Posterior vena cava (tissue), 2 donors: Measurements from ENCODE around the gene RAPGEF4. TPM values are rescaled to one million over a fixed set of nuclear protein-coding genes. Genes with fewer than 3 reads are reported as not detected.
"Not testable (repeated sequence)": the region's sequence is repeated elsewhere in the genome, so short reads cannot be mapped to it uniquely, and the experiment has no call there.

Experiments
- DNase-seq: peaks from one replicate; pipeline ENCODE4 v3.0.0-alpha.2; 2020; ENCODE audit warnings: low spot score
- intact Hi-C, 2 donors: fragments of 100-400 bp; cut with DNase I; formaldehyde crosslinking; loops; one replicate each; pipeline versions ENCODE4 v1.14.1 to v1.14.2; 2022 to 2023
- total RNA-seq, 2 donors: library from RNA; stranded (reverse); fragmentation: NEBNext Ultra II Directional; extraction: Animal tissue kit (Norgen Biotek cat#: 25700); gene quantifications; one replicate each; pipeline ENCODE4 v1.2.1, GENCODE V29; 2021
- donor health status: DM: yes; HTN: yes; CAD: no.
- donor health status: DM: yes; HTN: yes; CAD: no.

The RAPGEF4 gene
- total RNA-seq, 2 donors from 2014 or later: 4.5 to 6.2 TPM

DNA sequence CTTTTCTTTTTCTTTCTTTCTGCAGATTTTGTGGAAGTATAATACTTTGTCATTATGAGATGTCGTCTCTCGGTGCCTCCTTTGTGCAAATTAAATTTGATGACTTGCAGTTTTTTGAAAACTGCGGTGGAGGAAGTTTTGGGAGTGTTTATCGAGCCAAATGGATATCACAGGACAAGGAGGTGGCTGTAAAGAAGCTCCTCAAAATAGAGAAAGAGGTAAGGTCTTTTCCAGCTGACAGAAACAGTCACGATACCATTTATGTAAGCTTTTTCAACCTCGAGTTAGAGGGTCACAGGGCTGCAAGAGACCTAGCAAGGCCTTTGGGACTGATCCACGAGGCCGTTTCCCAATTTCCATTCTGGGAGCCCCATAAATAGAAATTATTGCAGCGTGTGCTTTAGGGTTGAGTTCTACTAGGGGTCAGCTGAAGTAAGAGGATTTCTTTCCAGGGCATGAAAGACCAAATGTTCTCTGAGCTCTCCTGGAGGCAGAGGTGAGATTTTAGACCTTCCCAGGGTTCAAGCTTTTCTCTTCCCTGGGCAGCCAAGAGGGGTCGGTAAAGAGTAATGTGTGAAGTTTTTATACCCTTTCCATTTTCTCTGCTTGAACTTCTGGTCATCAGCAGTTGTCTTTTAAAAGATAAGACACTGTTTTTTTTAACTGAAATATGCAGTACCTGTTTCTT, 355.5 kb downstream of the RAPGEF4 start:
- no peak for DNase-seq

DNA sequence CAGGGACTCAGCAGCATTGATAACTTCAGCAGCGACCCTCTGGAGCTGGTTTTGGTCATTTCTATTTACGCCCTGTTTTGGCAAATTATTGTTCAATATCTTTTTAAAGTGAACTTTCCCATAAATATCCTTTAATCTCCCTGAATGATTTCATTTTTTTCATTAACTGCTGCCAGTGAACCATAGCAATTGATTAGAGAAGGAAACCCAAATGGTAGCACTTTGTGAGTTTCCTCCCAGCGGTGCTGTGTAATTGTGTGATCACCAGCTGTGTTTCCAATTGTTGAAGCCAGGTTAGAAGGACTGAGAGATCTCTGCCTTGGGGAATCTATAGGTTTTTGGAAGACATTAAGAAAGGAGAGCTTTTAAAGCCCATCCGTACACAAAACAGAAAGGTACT, 356.3 kb downstream of the RAPGEF4 start:
- intact Hi-C loops: no loop called here
- no peak for DNase-seq

More for the DNA sequence above, 355.5 kb downstream of the RAPGEF4 start:
- intact Hi-C loops: no loop called here

DNA sequence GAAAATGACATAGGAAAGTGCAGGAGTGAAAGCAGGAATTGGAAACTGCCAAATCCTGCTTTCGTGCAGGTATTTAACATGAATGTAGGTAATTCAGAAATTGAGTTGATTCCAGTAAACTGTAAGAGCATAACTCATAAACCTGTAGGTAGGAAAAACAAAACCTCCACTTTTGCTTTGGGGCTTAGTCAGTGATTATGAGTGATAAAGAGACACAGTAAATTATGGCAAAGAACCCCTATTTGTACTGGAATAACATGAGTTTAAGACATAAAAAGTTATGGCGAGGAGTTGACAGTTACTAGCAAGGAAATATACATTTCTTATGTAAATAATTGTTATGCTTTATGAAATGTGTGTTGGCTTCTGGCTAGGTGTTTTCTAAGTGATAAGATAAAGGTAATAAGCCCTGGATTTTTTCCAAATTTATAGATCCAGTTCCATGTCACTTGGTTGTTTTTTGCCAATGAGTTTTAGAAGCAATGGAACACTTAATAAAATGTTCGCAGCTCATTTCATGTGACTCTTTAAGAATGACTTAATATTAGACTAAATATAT, 357.3 kb downstream of the RAPGEF4 start:
- intact Hi-C loops: no loop called here
- no peak for DNase-seq

DNA sequence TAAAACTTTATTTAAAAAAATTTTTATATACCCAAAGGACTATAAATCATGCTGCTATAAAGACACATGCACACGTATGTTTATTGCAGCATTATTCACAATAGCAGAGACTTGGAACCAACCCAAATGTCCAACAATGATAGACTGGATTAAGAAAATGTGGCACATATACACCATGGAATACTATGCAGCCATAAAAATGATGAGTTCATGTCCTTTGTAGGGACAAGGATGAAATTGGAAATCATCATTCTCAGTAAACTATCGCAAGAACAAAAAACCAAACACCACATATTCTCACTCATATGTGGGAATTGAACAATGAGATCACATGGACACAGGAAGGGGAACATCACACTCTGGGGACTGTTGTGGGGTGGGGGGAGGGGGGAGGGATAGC, 358.0 kb downstream of the RAPGEF4 start:
- DNase-seq, intact Hi-C loops: not testable (repeated sequence)

DNA sequence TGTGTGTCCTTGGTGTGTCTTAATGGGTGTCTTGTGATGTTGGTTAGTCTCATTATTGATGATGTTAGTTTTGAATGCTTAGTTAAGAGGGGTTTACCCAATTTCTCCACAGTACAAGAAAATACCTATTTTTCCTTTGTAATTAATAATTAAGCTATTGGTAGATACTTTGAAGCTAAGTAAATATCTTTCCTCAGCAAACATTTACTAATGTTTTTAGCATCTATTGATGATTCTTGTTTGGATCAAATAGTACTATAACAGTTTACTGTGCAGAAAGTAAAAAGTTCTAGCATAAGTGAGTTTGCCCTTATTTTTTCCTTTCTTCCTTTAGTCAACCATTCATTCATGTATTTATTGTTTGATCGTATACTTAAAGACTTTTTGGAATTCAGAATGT, 359.1 kb downstream of the RAPGEF4 start:
- intact Hi-C loops: no loop called here
- DNase-seq: no peak

DNA sequence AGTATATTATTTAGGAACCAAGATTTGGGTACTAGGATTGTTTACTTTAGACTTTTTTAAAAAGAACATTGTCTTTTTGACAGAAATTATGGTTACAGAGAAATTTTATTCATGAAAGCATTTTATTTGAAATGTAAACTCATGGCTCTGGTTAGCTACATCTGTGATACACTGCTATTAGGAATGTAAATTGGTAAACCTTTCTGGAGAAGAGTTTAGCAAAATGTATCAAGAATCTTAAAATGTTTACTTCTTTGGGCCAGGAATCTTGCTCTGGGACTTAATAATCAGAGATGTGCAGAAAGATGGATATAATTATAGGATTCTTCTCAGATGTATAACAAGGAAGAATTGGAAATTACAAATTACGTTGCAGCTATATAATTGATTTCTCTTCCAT, 359.7 kb downstream of the RAPGEF4 start:
- no peak for DNase-seq
- intact Hi-C loops: no loop called here

DNA sequence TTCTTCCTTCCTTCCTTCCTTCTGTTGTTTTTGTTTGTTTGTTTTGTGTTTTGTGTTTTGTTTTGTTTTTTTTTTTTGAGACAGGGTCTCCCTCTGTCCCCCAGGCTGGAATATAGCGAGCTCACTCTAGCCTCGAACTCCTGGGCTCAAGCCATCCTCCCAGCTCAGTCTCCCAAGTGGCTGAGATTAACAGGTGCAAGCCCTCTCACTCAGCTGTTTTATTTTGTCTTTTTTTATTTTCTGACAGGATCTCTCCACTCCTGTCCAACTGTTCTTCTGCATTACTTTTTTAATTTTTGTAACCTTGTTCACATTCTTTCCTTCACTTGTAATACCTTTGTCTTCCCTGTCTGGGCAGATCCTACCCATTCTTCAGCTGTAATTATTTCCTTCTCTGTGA, 363.6 kb downstream of the RAPGEF4 start:
- no peak for DNase-seq
- intact Hi-C loops: no loop called here

DNA sequence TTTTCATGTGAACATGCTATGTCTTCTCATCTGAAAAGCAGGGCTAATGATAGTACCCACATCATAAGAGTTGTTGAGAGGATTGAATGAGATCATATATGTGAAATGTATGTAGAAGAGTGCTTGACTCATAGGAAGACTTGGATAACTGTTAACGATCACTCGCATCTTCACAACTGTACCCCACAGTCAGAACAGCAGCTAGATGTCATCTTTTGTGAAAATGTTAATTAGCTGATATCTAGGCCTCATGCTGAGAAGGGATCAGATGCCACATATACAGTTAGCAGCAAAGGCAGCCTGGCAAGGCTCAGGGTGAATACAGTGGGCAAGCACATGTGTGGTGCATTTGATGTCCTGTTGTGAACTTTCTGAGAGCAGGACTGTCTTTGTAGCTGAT, 364.2 kb downstream of the RAPGEF4 start:
- DNase-seq: no peak
- intact Hi-C loops: no loop called here

DNA sequence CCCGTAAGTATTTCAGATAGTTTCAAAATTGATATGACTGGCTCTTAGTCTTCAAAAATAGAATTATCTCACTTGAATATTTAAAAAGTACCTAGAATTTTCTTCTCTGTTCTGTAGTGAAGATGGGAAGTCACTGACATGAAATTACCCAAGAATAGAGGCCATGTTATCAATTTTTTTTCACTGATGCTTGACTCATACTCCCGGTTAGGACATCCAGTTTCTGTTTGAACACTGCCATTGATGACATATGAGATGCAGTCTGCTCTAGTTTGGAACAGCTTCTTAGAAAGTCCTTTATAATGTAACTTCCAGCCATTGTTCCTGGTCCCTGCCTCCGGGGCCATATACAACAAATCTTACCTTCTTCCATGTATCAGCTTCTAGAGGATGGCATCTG, 366.0 kb downstream of the RAPGEF4 start:
- intact Hi-C loops: no loop called here

More for the DNA sequence above, 366.0 kb downstream of the RAPGEF4 start:
- no peak for DNase-seq

Other genes starting within 250 kb of the RAPGEF4 start
- 10 to 100 TPM; 17.9 to 28.3 TPM for gene PDK1, start 179.8 kb upstream of the RAPGEF4 start, total RNA-seq